Stimulated activated CD4-positive, alpha-beta T cell treated with anti-CD3 and anti-CD28 coated beads, Interleukin-1b, Interleukin-23, amount 100 ng/mL, for 24 hours (primary cell): ENCODE results near the gene CPNE6.
"Not testable (repeated sequence)": the region's sequence is repeated elsewhere in the genome, so short reads cannot be mapped to it uniquely, and the experiment has no call there.

Source experiments
- DNase-seq, 4 experiments: peaks; one replicate each; pipeline ENCODE4 v3.0.0-alpha.2; 2020; ENCODE audit warnings: low read depth in 4 of 4, low spot score in 1 of 4

Gene CPNE6

DNA sequence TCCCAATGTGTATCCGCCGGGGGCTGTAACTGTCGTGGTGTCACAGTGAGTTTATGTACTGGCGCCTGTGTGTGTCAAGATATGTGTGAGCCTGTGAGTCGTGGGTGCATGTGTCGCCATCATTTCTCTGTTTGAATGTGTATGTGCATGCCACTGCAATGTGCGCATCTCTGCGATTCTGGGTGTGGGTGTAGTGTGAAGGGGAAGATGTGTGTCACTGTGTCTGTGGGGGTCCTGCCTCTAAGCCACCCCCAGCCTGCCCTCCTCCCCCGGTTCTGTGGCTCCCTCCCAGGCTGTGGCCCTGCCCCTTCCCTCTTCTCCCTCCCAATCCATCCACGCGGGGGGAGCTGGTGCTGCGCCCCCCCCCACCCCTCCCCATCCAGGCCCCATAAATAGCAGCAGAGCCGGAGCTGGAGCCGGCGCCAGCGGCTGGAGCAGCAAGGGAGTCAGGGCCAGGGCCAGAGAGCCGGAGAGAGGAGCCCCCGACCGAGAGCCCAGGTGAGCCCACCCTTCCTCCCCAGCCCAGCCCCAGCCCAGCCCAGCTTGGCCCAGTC, at the start of gene CPNE6:
CPNE6 (plus strand) TSS at position 419 of the 554 bp plus-strand sequence. CDS start 1,375 bp downstream, outside the sequence.
- peak in 1 of 4 experiments; percentile 36 for DNase-seq

GRCh38 chr14:24024939-24025418, 46.4 kb upstream of the CPNE6 start:
- DNase-seq: not testable (repeated sequence)

GRCh38 chr14:24029687-24030086, 41.7 kb upstream of the CPNE6 start:
- DNase-seq: not testable (repeated sequence)

DNA sequence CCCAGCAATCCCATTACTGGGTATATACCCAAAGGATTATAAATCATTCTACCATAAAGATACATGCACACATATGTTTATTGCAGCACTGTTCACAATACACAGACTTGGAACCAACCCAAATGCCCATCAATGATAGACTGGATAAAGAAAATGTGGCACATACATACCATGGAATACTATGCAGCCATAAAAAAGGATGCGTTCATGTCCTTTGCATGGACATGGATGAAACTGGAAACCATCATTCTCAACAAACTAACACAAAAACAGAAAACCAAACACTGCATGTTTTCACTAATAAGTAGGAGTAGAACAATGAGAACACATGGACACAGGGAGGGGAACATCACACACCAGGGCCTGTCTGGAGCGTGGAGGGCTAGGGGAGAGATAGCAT, 40.0 kb upstream of the CPNE6 start:
- DNase-seq: not testable (repeated sequence)

DNA sequence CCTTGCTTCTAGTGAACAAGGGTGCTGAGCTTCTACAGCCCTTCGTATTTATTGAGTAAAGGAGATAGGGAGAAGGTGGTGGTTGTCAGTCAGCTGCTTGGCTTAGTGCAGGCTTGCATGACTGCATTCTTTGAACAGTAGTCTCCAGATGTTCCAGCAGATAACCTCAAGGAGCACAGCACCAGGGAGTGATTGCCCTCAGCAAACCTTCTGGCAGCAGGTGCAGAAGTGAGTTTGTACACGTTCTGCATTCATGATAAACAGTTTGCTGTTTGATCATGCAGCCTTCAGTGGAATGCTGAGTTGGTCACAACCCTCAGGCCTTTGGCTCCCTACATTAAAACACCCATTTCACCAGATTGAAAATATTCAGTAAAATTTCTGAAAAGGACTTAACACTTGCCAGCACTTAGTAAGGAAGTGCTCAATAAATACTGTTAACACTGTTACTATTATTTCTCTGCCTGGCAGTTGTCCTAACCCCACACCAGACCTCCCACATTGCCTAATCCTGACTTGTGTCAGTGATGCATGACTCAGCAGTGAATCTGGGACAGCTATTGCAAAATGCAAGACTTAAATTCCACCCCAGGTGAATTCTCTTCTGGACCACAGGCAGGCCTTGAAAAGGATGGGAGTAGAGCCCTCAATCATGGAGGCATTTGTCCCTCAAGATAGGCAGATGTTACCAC, 38.5 kb upstream of the CPNE6 start:
- no peak for DNase-seq

DNA sequence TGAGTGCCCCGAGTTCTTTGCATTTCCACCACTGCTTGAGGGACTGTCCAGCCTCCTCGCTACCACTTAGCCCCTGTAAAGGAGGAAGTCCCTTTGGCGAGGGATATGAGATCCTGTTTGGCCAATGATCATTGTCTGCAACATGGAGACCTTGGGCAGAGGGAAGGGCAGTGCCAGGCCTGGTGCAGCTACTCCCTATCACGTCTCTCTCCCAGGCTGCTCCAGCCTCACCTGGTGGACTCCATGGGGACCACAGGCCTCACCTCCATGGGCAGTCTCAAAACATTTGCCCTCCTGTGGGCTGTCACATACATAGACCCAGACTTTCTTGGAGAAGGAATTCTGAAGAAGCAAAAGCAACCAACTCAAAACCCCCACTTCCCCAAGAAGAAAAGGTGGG, 35.6 kb upstream of the CPNE6 start:
- not testable (repeated sequence) for DNase-seq

- DNase-seq: peak in 2 of 4 experiments; percentile 46 to 51
Measured at GRCh38 chr14:24036169-24036962, 35.0 kb upstream of the CPNE6 start.

- not testable (repeated sequence) for DNase-seq
Measured at GRCh38 chr14:24036963-24037657, 34.3 kb upstream of the CPNE6 start.

GRCh38 chr14:24037658-24038037, 33.7 kb upstream of the CPNE6 start:
- DNase-seq: no peak

- no peak for DNase-seq
Measured at GRCh38 chr14:24038686-24039085, 32.7 kb upstream of the CPNE6 start.

- no peak for DNase-seq
Measured at GRCh38 chr14:24040692-24041091, 30.7 kb upstream of the CPNE6 start.

GRCh38 chr14:24042746-24043145, 28.6 kb upstream of the CPNE6 start:
- no peak for DNase-seq

GRCh38 chr14:24049002-24049401, 22.4 kb upstream of the CPNE6 start:
- DNase-seq: not testable (repeated sequence)

GRCh38 chr14:24050753-24051152, 20.6 kb upstream of the CPNE6 start:
- not testable (repeated sequence) for DNase-seq

DNA sequence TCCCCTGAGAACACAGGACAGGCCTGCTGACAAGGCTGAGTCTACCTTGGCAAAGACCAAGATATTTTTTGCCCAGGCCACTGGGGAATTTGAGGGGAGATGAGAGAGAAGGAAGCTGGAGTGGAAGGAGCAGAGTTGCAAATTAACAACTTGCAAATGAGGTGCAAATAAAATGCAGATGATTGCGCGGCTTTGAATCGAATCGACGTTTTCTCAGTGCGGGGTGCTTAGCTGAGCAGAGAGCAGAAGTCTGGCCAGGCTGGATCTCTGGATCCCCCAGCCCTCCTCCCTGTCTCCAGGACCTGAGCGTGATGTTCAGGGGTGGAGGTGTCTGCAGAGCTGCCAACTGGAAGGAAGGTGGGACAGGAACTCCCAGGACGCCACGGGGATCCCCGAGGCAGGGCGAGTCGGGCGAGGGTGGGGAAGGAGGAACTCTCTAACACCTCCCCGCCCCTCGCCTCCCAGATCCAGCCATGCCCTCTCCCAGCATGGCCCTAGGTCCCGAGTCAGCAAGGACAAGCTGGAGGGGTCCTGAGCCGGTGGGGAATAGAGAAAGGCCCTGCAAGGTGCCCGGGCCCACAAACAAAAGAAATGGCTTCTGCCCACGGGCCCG, 20.1 kb upstream of the CPNE6 start:
- no peak for DNase-seq

DNA sequence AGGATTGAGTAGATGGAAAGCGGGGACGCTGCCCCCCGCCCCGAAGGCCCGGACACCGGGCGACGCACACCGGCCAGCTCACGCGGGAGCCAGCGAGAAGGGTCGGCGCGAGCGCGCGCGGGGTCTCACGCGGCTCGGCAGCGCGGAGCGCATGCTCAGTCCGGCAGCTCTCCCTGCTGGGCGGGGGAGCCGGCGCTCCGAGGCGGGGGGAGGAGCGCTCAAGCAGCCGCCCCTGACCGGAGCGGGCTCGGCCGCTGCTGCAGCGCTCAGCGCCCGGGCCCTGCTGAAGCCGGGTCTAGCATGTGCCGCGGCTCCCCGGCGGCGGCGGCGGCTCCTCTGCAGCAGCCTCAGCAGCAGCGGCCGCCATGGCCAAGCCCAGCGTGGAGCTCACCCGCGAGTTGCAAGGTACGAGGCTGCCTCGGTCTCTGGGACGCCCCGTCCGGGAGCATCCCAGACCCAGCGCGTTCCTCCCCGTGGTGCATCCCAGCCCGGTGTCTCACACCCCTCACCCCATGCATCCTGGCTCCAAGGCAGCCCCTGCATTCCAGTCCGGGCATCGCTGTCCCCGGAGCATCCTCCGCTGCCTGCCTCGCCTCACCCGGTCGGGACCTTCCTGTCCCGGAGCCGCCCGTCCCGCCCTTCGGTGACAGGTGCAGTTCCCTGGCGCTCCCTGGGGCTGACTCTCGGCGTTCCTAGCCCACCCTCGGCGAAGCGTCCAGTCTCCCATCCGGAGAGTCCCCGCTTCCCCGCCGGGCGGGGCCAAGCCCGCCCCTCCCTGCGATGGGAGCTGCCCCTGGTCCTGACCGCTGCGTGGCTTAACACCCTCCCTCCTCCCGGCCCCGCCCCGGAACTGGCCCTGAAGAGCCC, 19.3 kb upstream of the CPNE6 start, which contains the start of gene CARMIL3:
CARMIL3 (plus strand) TSS at position 221 of the 867 bp plus-strand sequence; CDS start at position 366, 145 bp downstream.
- peak in 2 of 4 experiments; percentile 37 to 47 for DNase-seq

DNA sequence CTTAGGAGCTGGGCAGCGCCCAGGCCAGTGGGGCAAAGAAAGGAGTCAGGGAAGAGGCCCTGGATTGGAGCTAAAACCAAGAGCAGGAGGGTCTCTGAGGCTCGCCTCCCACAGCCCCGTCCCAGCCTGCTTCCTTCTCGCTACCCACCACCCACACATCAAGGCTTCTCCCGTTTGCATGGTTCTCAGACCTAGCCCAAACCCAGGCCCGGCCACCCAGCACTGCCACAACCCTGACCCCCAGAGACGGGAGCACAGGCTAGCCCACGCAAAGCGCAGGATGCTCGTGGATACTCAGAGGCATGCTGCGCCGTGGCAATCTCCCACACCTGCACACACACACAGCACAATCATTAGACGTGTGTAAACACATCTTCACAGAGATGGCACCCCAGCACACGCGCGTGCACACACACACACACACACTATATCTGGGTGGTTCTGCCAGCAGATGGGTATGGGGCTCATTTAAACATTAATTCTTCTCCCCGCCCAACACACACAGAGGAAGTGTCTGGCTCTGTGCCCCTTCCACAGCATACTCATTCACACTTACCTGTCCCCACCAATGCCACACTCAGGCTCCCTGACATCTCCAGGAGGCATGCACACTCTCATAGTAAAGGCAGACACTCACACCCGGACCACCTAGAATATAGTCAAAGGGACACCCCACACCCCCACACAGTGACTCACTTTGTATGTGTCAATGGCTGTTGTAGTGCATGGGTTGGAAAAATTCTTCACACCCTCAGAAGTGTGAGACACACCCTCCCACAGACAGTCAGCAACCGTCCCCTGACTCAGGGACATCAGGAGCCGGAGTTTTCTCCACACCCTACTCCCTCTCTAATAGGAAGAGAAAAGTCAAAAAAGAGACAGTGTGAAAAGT, 18.5 kb upstream of the CPNE6 start:
- peak in 3 of 4 experiments; percentile 42 to 58 (median 50) for DNase-seq

DNA sequence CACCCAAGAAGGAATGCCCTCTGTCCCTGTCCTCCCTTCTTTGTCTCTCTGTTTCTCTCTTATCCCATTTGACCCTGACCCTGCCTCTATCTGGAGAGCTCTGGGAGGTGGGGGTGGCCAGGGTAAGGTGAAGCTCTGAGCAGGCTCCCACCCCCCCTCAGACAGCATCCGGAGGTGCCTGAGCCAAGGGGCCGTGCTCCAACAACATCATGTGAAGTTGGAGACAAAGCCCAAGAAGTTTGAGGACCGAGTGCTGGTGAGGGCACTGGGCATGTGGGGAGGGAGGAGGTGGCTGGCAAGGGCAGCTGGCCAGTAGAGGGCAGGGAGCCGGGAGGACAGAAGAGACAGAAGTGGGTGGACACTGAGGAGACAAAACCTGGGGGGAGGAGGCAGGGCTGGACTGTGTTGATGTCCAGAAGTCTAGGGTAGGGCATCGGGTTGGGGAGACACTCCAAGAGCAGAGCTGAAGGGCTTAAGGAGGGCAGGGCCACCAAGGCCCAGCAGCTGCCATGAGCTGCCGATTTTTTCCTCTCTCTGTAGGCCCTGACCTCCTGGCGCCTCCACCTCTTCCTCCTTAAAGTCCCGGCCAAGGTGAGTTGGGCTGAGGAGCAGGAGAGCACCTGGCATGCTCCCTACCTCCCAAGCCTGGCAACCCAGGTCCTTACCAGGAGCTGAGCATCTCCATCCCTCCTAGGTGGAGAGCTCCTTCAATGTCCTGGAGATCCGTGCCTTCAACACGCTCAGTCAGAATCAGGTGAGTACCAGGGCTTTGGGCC, 17.6 kb upstream of the CPNE6 start:
- no peak for DNase-seq
